CD14-positive monocyte (primary cell): ENCODE measurements around the gene TCAIM. TPM values are rescaled to one million over a fixed set of nuclear protein-coding genes. Genes with fewer than 3 reads are reported as not detected.

Source experiments
- DNase-seq, 3 donors: peaks; one replicate each; pipeline ENCODE4 v3.0.0-alpha.2; 2011 to 2022
- H2AFZ ChIP-seq: 2 replicates; pipeline ENCODE4 v1.6.0; 2012; ENCODE audit warnings: mild to moderate bottlenecking, low read depth, low read length, inconsistent platforms; ENCODE audit not compliant: insufficient read depth, poor library complexity, severe bottlenecking
- H3K27ac ChIP-seq, 2 donors: 1 replicate in 1 of 2; 2 replicates in 1 of 2; pipeline ENCODE4 v1.5.1; 2012 to 2013; ENCODE audit warnings: low read length in 2 of 2, control low read depth in 1 of 2, inconsistent platforms in 1 of 2, low read depth in 1 of 2, mild to moderate bottlenecking in 1 of 2
- H3K27me3 ChIP-seq, 2 donors: one replicate each; pipeline versions ENCODE4 v1.6.0 to v1.6.1; 2011 to 2013; ENCODE audit warnings: low read length in 2 of 2; ENCODE audit not compliant: control insufficient read depth in 2 of 2, insufficient read depth in 2 of 2
- H3K36me3 ChIP-seq, 2 donors: replicated peaks in 1 of 2; 1 replicate in 1 of 2; 2 replicates in 1 of 2; pipeline versions ENCODE4 v1.5.1 to v1.6.1; 2012 to 2013; ENCODE audit warnings: low read length in 2 of 2, control low read depth in 1 of 2, inconsistent platforms in 1 of 2, mild to moderate bottlenecking in 1 of 2; ENCODE audit not compliant: insufficient read depth in 2 of 2, control insufficient read depth in 1 of 2
- H3K4me1 ChIP-seq, 2 donors: 1 replicate in 1 of 2; 2 replicates in 1 of 2; pipeline versions ENCODE4 v1.5.1 to v1.6.1; 2012 to 2013; ENCODE audit warnings: low read length in 2 of 2, control low read depth in 1 of 2, inconsistent platforms in 1 of 2, mild to moderate bottlenecking in 1 of 2, moderate library complexity in 1 of 2; ENCODE audit not compliant: insufficient read depth in 2 of 2, control insufficient read depth in 1 of 2
- H3K4me2 ChIP-seq: replicated peaks from 2 replicates; pipeline ENCODE3; 2012; ENCODE audit warnings: low read length, moderate library complexity, mild to moderate bottlenecking; ENCODE audit not compliant: poor library complexity, severe bottlenecking; ENCODE audit errors: extremely low read depth
- H3K4me3 ChIP-seq, 3 experiments: fragments of 200-600 bp in 1 of 3; sonication (generic) in 1 of 3; replicated peaks in 1 of 3; 1 replicate in 2 of 3; 2 replicates in 1 of 3; pipeline ENCODE4 v1.5.1; 2011 to 2013; ENCODE audit warnings: low read length in 3 of 3, mild to moderate bottlenecking in 3 of 3, control low read depth in 2 of 3, low read depth in 2 of 3, inconsistent platforms in 1 of 3, moderate library complexity in 1 of 3
- H3K79me2 ChIP-seq: 2 replicates; pipeline ENCODE4 v1.6.0; 2012; ENCODE audit warnings: mild to moderate bottlenecking, control low read depth, inconsistent platforms, low read length, moderate library complexity; ENCODE audit not compliant: insufficient read depth
- H3K9ac ChIP-seq: 2 replicates; pipeline ENCODE4 v1.6.0; 2017; ENCODE audit warnings: low read length, mild to moderate bottlenecking; ENCODE audit not compliant: insufficient read depth, poor library complexity, severe bottlenecking
- H3K9me3 ChIP-seq, 2 donors: replicated peaks in 1 of 2; 1 replicate in 1 of 2; 2 replicates in 1 of 2; pipeline versions ENCODE4 v1.5.1 to v1.6.1; 2012 to 2013; ENCODE audit warnings: low read length in 2 of 2, control low read depth in 1 of 2; ENCODE audit not compliant: control insufficient read depth in 1 of 2, insufficient read depth in 1 of 2
- H4K20me1 ChIP-seq: 2 replicates; pipeline ENCODE4 v1.6.0; 2012; ENCODE audit warnings: mild to moderate bottlenecking, low read length, control low read depth, moderate library complexity; ENCODE audit not compliant: insufficient read depth
- H3K27ac Mint-ChIP-seq, 7 donors: one replicate each; pipeline ENCODE4 v1.8.0; 2020; ENCODE audit warnings: mild to moderate bottlenecking in 7 of 7, mixed read lengths in 7 of 7, moderate library complexity in 6 of 7, inconsistent platforms in 2 of 7
- H3K27me3 Mint-ChIP-seq, 3 donors: one replicate each; pipeline ENCODE4 v1.8.0; 2021 to 2022; ENCODE audit warnings: low read depth in 3 of 3, mild to moderate bottlenecking in 3 of 3, mixed read lengths in 3 of 3, moderate library complexity in 3 of 3, inconsistent platforms in 1 of 3
- H3K36me3 Mint-ChIP-seq, 2 donors: one replicate each; pipeline ENCODE4 v1.8.0; 2020; ENCODE audit warnings: mixed read lengths in 2 of 2, inconsistent platforms in 1 of 2, mild to moderate bottlenecking in 1 of 2
- H3K4me1 Mint-ChIP-seq: one replicate; pipeline ENCODE4 v1.8.0; 2020; ENCODE audit warnings: mild to moderate bottlenecking, mixed read lengths
- H3K4me3 Mint-ChIP-seq, 2 donors: one replicate each; pipeline ENCODE4 v1.8.0; 2020; ENCODE audit warnings: mild to moderate bottlenecking in 2 of 2, mixed read lengths in 2 of 2, moderate library complexity in 1 of 2
- H3K9me3 Mint-ChIP-seq, 7 donors: one replicate each; pipeline ENCODE4 v1.8.0; 2020 to 2022; ENCODE audit warnings: mixed read lengths in 7 of 7, mild to moderate bottlenecking in 6 of 7, moderate library complexity in 6 of 7, inconsistent platforms in 2 of 7
- WGBS: methylation state at CpG from one replicate; pipeline ENCODE4 v1.1.5; 2013; ENCODE audit warnings: missing lambda C conversion rate; ENCODE audit not compliant: insufficient coverage; 5-methylcytosine and 5-hydroxymethylcytosine counted together
- intact Hi-C, 2 donors: fragments of 100-400 bp; cut with micrococcal nuclease; formaldehyde crosslinking; loops; one replicate each; pipeline versions ENCODE4 v1.15.0 to v1.15.1; 2023
- polyA plus RNA-seq, 3 donors: library from polyadenylated mRNA; depleted of rRNA in 1 of 3; unstranded in 2 of 3; stranded (reverse) in 1 of 3; fragments of 300-500 nt in 2 of 3; fragments of >200 nt in 1 of 3; fragmentation: Illumina TruSeq in 2 of 3; gene quantifications; 1 replicate in 2 of 3; 2 replicates in 1 of 3; pipeline ENCODE4 v1.2.3, GENCODE V29; 2012 to 2021
- TF ChIP-seq, protein P1 (sequence below): fragments of 200-600 bp; IDR thresholded peaks from one replicate; pipeline ENCODE4 v1.8.0; 2022; ENCODE audit warnings: antibody characterized with exemption, mild to moderate bottlenecking

The TCAIM gene
- polyA plus RNA-seq, 3 donors, result 9.1 to 26.7 (median 20.0) TPM

GRCh38 chr3:44402548-44402947, 64.0 kb downstream of the TCAIM start:
- 100% methylated on average over 1 of the region's 3 CpGs for WGBS
- intact Hi-C loops, result no loop called here
- Histone ChIP-seq H3K4me3 (no peak overlapping the region), H4K20me1 (no peaks in the 10 kb centered on the region), H2AFZ (no peak overlapping the region), H3K36me3 (peaks cover 4 to 19% of the 10 kb centered on the region in 2 donors), H3K4me2 (no peak overlapping the region), H3K79me2 (no peaks in the 10 kb centered on the region), H3K4me1 (no peaks in the 10 kb centered on the region), H3K9ac (no peak overlapping the region), H3K27me3 (no peaks in the 10 kb centered on the region), H3K9me3 (no peaks in the 10 kb centered on the region), H3K27ac (no peak overlapping the region)
- H3K4me1 Mint-ChIP-seq, result no peaks in the 10 kb centered on the region
- no peak for DNase-seq
- TF ChIP-seq, protein P1, sequence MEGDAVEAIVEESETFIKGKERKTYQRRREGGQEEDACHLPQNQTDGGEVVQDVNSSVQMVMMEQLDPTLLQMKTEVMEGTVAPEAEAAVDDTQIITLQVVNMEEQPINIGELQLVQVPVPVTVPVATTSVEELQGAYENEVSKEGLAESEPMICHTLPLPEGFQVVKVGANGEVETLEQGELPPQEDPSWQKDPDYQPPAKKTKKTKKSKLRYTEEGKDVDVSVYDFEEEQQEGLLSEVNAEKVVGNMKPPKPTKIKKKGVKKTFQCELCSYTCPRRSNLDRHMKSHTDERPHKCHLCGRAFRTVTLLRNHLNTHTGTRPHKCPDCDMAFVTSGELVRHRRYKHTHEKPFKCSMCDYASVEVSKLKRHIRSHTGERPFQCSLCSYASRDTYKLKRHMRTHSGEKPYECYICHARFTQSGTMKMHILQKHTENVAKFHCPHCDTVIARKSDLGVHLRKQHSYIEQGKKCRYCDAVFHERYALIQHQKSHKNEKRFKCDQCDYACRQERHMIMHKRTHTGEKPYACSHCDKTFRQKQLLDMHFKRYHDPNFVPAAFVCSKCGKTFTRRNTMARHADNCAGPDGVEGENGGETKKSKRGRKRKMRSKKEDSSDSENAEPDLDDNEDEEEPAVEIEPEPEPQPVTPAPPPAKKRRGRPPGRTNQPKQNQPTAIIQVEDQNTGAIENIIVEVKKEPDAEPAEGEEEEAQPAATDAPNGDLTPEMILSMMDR, result no peak
- H3K27me3 Mint-ChIP-seq, result peaks cover 0 to 2% (median 0%) of the 10 kb centered on the region in 3 donors
- H3K36me3 Mint-ChIP-seq, result peaks cover 24 to 32% of the 10 kb centered on the region in 2 donors
- no peak overlapping the region for H3K4me3 Mint-ChIP-seq
- H3K9me3 Mint-ChIP-seq, result peaks cover 0 to 2% (median 0%) of the 10 kb centered on the region in 7 donors
- H3K27ac Mint-ChIP-seq, result peak overlapping the region in 4 of 7 donors; percentile 26 to 48 (median 31)

DNA sequence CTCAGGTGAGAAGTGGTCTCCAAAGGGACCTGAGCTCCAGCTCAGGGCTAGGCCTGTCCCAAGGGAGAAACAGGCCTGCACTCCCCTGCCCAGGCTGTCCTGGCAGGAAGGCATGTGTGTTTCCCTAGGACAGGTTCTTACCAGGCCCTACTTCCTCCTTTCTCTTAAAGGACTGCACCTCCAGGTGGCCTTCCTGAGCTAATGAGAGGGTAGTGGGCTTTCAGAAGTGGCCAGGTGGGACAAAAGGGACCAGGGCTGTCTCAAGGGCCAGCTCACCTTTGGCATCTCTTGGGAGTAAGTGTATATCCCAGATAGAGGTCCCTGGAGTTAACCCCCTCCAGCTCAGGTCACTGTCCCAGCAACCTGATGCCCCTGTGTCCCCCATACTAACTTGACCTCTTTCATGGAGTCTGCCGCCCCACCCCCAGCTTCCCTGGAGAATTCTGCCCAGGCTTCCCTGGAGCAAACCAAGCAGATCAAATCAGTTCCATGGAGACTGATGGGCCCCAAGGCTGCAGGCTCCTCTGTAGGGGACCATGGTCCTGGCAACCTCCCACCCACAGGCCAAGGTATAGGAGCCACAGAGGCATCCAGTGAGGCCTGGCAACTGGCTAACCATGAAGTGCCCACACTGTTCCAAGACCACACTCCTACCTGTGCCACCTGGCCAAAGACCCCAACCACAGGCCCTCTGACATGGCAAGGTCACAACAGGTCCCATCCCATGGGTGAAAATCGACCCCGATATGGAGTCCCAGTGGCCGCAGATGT, 71.3 kb downstream of the TCAIM start:
- no peak overlapping the region for H3K9ac ChIP-seq
- Mint-ChIP-seq H3K27me3 (peaks cover 0 to 3% (median 0%) of the 10 kb centered on the region in 3 donors), H3K27ac (peak overlapping the region in 3 of 7 donors; percentile 22 to 71 (median 69)), H3K36me3 (peaks cover 0 to 5% of the 10 kb centered on the region in 2 donors), H3K4me3 (no peak overlapping the region), H3K4me1 (no peaks in the 10 kb centered on the region), H3K9me3 (peaks cover 0 to 4% (median 0%) of the 10 kb centered on the region in 7 donors)
- DNase-seq, result no peak
- H3K27ac ChIP-seq, result peak overlapping the region in 1 of 2 donors; percentile 45
- TF ChIP-seq, protein P1, result no peak
- no peaks in the 10 kb centered on the region for H3K9me3 ChIP-seq
- H3K27me3 ChIP-seq, result no peaks in the 10 kb centered on the region
- no peaks in the 10 kb centered on the region for H4K20me1 ChIP-seq
- H3K79me2 ChIP-seq, result no peaks in the 10 kb centered on the region
- WGBS, result 90% methylated on average over 4 of the region's 4 CpGs
- no peak overlapping the region for H2AFZ ChIP-seq
- no peaks in the 10 kb centered on the region for H3K36me3 ChIP-seq
- H3K4me3 ChIP-seq, result no peak overlapping the region
- no peaks in the 10 kb centered on the region for H3K4me1 ChIP-seq
- no peak overlapping the region for H3K4me2 ChIP-seq
- intact Hi-C loops, result no loop called here
